ENCODE data around the gene SLC7A9.

The SLC7A9 gene

DNA sequence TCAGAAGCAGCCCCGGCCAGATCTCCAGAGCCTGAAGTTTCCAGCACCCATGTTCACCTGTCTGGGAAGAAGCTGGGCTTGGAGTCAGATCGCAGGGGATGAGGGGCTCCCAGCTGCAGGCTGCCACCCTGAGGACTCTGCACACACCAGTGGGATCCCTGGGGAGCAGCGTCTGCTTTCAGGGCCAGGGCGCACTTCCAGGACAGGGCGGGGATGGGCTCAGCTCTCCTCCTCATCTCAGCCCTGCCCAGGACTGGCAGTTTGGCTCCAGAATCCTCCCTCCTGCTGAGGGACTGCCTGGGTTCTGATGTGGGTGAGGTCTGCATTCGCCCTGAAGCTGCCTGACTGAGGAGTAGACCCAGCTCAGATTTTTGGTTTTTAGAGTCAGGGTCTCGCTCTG lies 3.5 kb downstream of the SLC7A9 start:
- TF ChIP-seq, protein P1, sequence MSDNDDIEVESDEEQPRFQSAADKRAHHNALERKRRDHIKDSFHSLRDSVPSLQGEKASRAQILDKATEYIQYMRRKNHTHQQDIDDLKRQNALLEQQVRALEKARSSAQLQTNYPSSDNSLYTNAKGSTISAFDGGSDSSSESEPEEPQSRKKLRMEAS (IDR thresholded peaks at IDR 0.05), result no peak
- TF ChIP-seq EP300 (IDR thresholded peaks at IDR 0.05; ENCODE audit: borderline replicate concordance), result no peak
- TF ChIP-seq RAD21 (IDR thresholded peaks at IDR 0.05; ENCODE audit: low read depth), result no peak; the same call in 1 of the 2 replicates
- TF ChIP-seq USF1 (IDR thresholded peaks at IDR 0.05), result no peak
- no peak for TF ChIP-seq TCF12 (IDR thresholded peaks at IDR 0.05; ENCODE audit: low read depth)
- TF ChIP-seq CREB1 (IDR thresholded peaks at IDR 0.05; ENCODE audit: low read depth), result no peak

GRCh38 chr19:32865326-32865725 lies 4.2 kb downstream of the SLC7A9 start:
- TF ChIP-seq TCF12 (IDR thresholded peaks at IDR 0.05; ENCODE audit: low read depth) (no peak), EGR1 (IDR thresholded peaks at IDR 0.05) (no peak), CEBPB (IDR thresholded peaks at IDR 0.05) (no peak), FOXM1 (IDR thresholded peaks at IDR 0.05; ENCODE audit: borderline replicate concordance, low read depth) (no peak), YY1 (IDR thresholded peaks at IDR 0.05; ENCODE audit: low read depth) (no peak), ZBTB7A (IDR thresholded peaks at IDR 0.05; ENCODE audit: low read depth) (no peak), TAF1 (IDR thresholded peaks at IDR 0.05; ENCODE audit: low read depth) (no peak)
- TF ChIP-seq, protein P2, sequence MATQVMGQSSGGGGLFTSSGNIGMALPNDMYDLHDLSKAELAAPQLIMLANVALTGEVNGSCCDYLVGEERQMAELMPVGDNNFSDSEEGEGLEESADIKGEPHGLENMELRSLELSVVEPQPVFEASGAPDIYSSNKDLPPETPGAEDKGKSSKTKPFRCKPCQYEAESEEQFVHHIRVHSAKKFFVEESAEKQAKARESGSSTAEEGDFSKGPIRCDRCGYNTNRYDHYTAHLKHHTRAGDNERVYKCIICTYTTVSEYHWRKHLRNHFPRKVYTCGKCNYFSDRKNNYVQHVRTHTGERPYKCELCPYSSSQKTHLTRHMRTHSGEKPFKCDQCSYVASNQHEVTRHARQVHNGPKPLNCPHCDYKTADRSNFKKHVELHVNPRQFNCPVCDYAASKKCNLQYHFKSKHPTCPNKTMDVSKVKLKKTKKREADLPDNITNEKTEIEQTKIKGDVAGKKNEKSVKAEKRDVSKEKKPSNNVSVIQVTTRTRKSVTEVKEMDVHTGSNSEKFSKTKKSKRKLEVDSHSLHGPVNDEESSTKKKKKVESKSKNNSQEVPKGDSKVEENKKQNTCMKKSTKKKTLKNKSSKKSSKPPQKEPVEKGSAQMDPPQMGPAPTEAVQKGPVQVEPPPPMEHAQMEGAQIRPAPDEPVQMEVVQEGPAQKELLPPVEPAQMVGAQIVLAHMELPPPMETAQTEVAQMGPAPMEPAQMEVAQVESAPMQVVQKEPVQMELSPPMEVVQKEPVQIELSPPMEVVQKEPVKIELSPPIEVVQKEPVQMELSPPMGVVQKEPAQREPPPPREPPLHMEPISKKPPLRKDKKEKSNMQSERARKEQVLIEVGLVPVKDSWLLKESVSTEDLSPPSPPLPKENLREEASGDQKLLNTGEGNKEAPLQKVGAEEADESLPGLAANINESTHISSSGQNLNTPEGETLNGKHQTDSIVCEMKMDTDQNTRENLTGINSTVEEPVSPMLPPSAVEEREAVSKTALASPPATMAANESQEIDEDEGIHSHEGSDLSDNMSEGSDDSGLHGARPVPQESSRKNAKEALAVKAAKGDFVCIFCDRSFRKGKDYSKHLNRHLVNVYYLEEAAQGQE (IDR thresholded peaks at IDR 0.05; ENCODE audit: low read depth), result no peak

GRCh38 chr19:32864318-32865007 lies 5.1 kb downstream of the SLC7A9 start:
- TF ChIP-seq FOXM1 (IDR thresholded peaks at IDR 0.05; ENCODE audit: borderline replicate concordance, low read depth) (no peak), EGR1 (IDR thresholded peaks at IDR 0.05) (no peak), CREB1 (IDR thresholded peaks at IDR 0.05; ENCODE audit: low read depth) (no peak), EP300 (IDR thresholded peaks at IDR 0.05; ENCODE audit: borderline replicate concordance) (no peak), TEAD4 (IDR thresholded peaks at IDR 0.05) (no peak), NFIC (IDR thresholded peaks at IDR 0.05) (no peak), CEBPB (IDR thresholded peaks at IDR 0.05) (no peak), TCF12 (IDR thresholded peaks at IDR 0.05; ENCODE audit: low read depth) (no peak), YY1 (IDR thresholded peaks at IDR 0.05; ENCODE audit: low read depth) (no peak), RAD21 (IDR thresholded peaks at IDR 0.05; ENCODE audit: low read depth) (no peak), ZBTB7A (IDR thresholded peaks at IDR 0.05; ENCODE audit: low read depth) (no peak), TAF1 (IDR thresholded peaks at IDR 0.05; ENCODE audit: low read depth) (no peak), USF1 (IDR thresholded peaks at IDR 0.05) (no peak)
- TF ChIP-seq, protein P2 (IDR thresholded peaks at IDR 0.05; ENCODE audit: low read depth), result no peak
- TF ChIP-seq, protein P1 (IDR thresholded peaks at IDR 0.05), result no peak

- TF ChIP-seq TEAD4 (IDR thresholded peaks at IDR 0.05) (no peak), CEBPB (IDR thresholded peaks at IDR 0.05) (no peak), EGR1 (IDR thresholded peaks at IDR 0.05) (no peak), EP300 (IDR thresholded peaks at IDR 0.05; ENCODE audit: borderline replicate concordance) (no peak), NFIC (IDR thresholded peaks at IDR 0.05) (no peak), RAD21 (IDR thresholded peaks at IDR 0.05; ENCODE audit: low read depth) (no peak), FOXM1 (IDR thresholded peaks at IDR 0.05; ENCODE audit: borderline replicate concordance, low read depth) (no peak), USF1 (IDR thresholded peaks at IDR 0.05) (no peak), ZBTB7A (IDR thresholded peaks at IDR 0.05; ENCODE audit: low read depth) (no peak), TAF1 (IDR thresholded peaks at IDR 0.05; ENCODE audit: low read depth) (no peak), YY1 (IDR thresholded peaks at IDR 0.05; ENCODE audit: low read depth) (no peak)
- TF ChIP-seq, protein P1 (IDR thresholded peaks at IDR 0.05), result no peak
- TF ChIP-seq, protein P2 (IDR thresholded peaks at IDR 0.05; ENCODE audit: low read depth), result no peak
Measured at GRCh38 chr19:32863841-32864240, 5.7 kb downstream of the SLC7A9 start.

Measured in Ishikawa (cell line).